Fibroblast of gingiva (primary cell): ENCODE data around the gene RIPOR2.
"Not testable (repeated sequence)": the region's sequence is repeated elsewhere in the genome, so short reads cannot be mapped to it uniquely, and the experiment has no call there.

Experiments
- DNase-seq: peaks from one replicate; pipeline ENCODE4 v3.0.0-alpha.2; 2011; ENCODE audit warnings: low read depth

Gene RIPOR2

DNA sequence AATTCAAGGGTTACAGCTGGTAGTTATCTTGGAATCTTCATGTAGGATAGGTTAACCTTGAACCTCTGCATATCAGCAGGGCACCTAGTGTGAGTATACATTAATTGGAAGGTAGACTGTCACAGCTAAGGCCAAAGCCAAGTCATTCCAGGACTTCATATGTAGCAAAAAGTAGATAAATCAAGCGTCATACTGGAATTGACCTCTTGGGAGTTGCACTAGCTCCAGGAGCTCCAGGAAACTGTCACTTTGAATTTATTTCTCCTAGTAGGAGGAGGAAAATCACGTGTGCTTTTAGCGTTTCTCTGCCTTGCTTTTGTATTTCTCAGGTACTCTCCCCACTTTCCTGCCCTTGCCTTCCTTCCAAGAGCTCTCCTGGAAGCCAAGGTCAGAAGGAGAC, 30.3 kb downstream of the RIPOR2 start:
- DNase-seq = no peak

GRCh38 chr6:24903681-24904080, 32.1 kb downstream of the RIPOR2 start:
- DNase-seq = no peak

DNA sequence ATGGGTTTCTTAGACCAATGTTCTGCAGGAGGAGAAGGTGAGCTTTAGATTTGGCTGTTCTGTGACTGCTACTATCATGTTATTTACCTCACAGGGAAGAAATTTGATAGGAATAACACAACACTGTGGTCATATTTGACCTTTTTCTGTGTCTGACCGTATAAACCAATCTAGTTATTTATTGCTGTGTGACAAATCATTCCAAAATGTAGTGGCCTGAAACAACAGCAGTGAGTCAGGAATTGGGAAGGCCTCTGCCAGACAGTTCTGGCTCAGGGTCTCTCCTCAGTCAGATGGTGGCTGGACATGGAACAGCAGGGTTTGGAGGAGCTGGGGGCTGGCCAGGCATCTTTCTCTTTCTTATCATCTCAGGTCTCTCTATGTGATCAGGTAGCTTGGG, 33.0 kb downstream of the RIPOR2 start:
- DNase-seq = peak; percentile 53

DNA sequence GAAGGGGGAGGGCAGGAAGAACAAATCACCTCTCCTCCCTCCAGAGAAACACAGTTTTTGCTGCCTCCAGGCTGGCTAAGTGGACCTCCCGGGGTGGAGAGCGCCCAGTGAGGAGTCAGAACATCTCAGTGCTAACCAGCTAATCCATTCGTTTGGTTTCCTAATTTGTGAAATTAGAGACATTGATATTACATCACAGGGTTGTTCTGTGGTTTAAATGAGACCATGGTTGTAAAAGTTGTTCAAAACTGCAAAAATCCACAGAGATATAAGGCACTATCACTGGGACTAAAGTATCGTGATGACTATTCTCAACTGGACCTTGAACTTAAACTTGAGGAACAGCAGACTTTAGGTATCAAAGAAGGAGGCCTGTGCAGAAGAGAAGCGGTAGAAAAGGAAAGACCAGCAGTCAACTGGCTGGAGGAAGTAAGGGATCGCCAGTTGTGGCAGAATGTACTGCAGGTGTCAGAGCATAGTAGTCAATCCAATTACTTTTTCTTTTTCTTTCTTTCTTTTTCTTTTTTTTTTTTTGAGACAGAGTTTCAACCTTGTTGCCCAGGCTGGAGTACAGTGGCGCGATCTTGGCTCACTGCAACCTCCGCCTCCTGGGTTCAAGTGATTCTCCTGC, 33.9 kb downstream of the RIPOR2 start:
- no peak for DNase-seq

- no peak for DNase-seq
Measured at GRCh38 chr6:24900917-24901697, 34.7 kb downstream of the RIPOR2 start.

- DNase-seq = no peak
Measured at GRCh38 chr6:24899997-24900325, 35.8 kb downstream of the RIPOR2 start.

DNA sequence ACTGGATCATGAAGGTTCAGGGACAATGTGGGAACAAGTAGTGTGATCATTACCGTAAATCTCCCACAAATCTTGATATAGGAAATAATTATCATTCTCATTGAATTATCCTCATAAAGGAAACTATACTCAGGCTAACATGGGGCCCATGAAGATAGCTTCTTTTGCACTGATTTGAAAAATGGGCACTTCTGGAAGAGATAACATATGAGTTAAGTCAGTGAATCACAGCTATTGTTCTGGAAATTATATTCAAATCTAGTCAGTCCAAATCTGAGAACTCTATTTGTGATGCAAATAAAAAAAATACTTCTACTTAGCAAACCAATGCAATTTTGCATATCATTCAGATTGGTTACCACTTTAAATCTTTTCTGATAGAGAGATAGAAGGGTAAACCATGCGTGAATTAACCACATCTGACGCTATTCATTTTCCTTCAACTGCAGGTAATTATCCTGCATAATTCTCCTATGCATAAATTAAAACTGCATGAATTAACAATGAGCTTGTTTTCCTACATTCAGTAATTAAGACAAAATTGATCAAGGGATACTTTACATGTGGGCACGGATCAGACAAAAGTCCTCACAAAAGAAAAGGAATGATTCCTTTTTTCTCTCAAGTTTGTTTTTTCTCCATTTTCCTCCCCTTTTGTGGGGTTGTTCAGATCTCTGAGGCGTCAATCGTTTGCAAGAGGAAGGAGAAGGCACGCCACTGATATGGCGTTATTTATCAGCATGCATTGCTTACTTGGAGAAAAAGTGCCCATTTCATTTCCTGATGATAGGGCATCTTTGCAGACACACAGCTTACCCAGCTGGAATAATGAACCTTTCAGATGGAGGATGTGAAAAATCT, 36.4 kb downstream of the RIPOR2 start:
- no peak for DNase-seq

GRCh38 chr6:24898676-24899075, 37.1 kb downstream of the RIPOR2 start:
- DNase-seq = no peak

GRCh38 chr6:24897186-24897585, 38.6 kb downstream of the RIPOR2 start:
- DNase-seq = no peak

GRCh38 chr6:24893342-24893850, 42.4 kb downstream of the RIPOR2 start:
- DNase-seq = no peak

- no peak for DNase-seq
Measured at GRCh38 chr6:24891004-24891403, 44.8 kb downstream of the RIPOR2 start.

DNA sequence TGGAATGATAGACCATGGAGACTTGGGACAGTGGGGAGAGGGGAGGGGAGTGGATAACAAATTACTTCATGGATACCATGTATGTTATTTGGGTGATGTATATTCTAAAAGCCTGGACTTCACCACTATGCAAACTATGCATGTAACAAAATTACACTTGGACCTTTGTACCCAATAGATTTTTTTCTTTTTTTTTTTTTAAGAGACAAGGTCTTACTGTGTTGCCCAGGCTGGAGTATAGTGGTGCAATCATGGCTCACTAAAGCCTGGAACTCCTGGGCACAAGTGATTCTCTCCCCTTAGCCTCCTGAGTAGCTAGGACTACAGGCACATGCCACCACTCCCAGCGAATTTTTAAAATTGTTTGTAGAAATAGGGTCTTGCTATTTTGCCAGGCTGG, 45.3 kb downstream of the RIPOR2 start:
- DNase-seq = no peak

- DNase-seq = no peak
Measured at GRCh38 chr6:24888715-24889370, 46.9 kb downstream of the RIPOR2 start.

DNA sequence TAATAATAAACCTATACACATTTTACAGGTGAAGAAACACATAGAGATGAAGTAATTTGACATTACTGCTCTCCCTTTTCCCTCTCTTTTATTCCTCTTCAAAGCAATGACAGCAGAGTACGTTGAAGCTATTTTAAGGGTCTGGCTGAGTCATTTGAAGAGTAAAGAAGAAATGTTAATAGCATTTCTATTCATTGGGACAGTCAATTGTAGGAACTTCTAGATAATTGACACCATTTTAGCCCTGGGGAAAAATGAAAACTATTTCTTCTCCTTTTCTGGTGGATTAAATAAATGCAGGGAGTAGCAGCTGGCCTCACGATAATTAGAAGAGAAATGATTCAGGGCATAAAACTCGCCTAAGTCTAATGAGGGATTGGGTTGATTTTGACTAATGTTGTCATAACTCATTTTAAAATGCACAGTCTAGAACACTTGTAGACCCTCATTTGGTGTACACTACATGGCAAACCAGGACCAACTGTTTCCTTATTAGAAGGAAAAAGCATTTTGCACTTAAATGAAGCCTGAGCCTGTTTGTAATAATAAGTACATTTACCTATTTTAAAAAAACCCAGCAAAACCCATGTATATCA, 48.1 kb downstream of the RIPOR2 start:
- no peak for DNase-seq

- peak; percentile 58 for DNase-seq
Measured at GRCh38 chr6:24883618-24884017, 52.1 kb downstream of the RIPOR2 start.

GRCh38 chr6:24882835-24883555, 52.8 kb downstream of the RIPOR2 start:
- DNase-seq = no peak

GRCh38 chr6:24882295-24882694, 53.5 kb downstream of the RIPOR2 start:
- DNase-seq = no peak

- no peak for DNase-seq
Measured at GRCh38 chr6:24881376-24881775, 54.4 kb downstream of the RIPOR2 start.

DNA sequence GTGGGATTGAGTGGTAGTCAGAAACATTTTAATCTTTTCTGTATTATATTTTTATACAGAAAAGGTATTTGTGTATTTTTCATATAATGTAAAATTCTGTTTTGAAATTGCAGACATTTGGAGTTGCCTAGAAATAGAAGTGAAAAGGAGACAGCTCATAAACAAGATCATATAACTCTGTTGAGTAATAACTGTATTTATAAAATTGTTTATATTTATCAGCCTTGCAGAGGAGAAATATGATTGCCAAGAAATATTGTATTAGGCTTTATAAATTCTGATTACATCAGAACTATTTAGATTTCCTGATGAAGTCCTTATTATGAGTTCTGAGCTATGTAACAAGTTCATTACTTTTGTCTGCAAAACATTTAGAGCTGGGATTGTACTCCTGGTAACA, 55.3 kb downstream of the RIPOR2 start:
- DNase-seq = no peak

GRCh38 chr6:24879351-24879750, 56.4 kb downstream of the RIPOR2 start:
- DNase-seq = no peak

GRCh38 chr6:24877747-24878146, 58.0 kb downstream of the RIPOR2 start:
- DNase-seq = not testable (repeated sequence)
